ENCODE data around the gene ANKRD9. TPM values are rescaled to one million over a fixed set of nuclear protein-coding genes. Genes with fewer than 3 reads are reported as not detected.

The ANKRD9 gene
- total and polyA plus RNA-seq, 9 of the 15 experiments (the other 6 are each of a cell fraction or from before 2014, with no cell fraction given) = 0.04 to 32.9 (median 5.3) TPM

DNA sequence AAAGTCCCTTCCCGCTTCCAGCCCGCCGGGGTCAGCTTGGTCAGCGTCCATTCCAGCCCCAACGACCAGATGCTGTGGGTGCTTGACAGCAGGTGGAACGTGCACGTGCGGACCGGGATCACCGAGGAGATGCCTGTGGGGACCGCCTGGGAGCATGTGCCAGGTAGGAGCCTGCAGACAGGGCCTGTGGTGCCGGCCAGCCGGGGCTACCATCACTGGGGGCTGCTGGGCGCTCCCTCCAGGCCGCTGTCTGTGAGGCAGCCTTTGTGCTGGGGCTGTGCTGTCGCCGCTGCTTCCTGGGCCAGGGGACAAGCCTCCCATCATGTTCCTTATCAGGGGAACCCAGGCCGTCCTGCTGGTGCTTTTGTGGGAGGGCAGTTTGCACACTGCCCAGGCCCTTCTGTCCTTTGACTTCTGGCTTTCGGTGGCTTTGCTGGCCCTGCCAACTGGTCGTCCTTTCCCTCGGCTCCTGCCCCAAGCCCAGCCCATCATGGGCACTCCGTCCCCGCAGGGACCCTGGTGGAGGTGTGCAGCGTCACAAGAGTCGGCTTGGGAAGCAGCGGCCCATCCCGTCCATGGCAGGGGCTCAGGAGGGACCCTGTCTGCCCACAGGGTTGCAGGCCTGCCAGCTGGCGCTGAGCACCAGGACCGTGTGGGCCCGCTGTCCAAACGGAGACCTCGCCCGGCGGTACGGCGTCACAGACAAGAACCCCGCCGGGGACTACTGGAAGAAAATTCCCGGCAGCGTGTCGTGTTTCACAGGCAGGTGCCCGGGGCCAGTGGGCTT is 12.4 kb downstream of the ANKRD9 start (continued):
- no peak for TF ChIP-seq ZNF395 (CRISPR knock-in tag; IDR thresholded peaks at IDR 0.05)
- TF ChIP-seq CBX3 (IDR thresholded peaks at IDR 0.05; ENCODE audit: borderline replicate concordance in 1 of 2, low read length in 2 of 2) = no peak
- TF ChIP-seq CUX1 (CRISPR knock-in tag; IDR thresholded peaks at IDR 0.05) = no peak
- no peak for TF ChIP-seq RCOR1 (IDR thresholded peaks at IDR 0.05; ENCODE audit: borderline replicate concordance in 1 of 2, low read depth in 2 of 2, low read length in 2 of 2)
- no peak for TF ChIP-seq WHSC1 (IDR thresholded peaks at IDR 0.05; ENCODE audit: low read length)
- no peak for TF ChIP-seq MBD2 (IDR thresholded peaks at IDR 0.05; ENCODE audit: borderline replicate concordance, low read depth)
- TF ChIP-seq CBFB (CRISPR knock-in tag; IDR thresholded peaks at IDR 0.05) = no peak
- no peak for TF ChIP-seq BDP1 (IDR thresholded peaks at IDR 0.05; ENCODE audit: insufficient read depth, insufficient read length)
- TF ChIP-seq ELF1 (tag; IDR thresholded peaks at IDR 0.05) = no peak
